ENCODE data around the gene OR7C1. TPM values are rescaled to one million over a fixed set of nuclear protein-coding genes. Genes with fewer than 3 reads are reported as not detected.
"Not testable (repeated sequence)": the region's sequence is repeated elsewhere in the genome, so short reads cannot be mapped to it uniquely, and the experiment has no call there.

OR7C1 gene
- total and polyA plus RNA-seq, 5 experiments from 2014 or later: not detected

DNA sequence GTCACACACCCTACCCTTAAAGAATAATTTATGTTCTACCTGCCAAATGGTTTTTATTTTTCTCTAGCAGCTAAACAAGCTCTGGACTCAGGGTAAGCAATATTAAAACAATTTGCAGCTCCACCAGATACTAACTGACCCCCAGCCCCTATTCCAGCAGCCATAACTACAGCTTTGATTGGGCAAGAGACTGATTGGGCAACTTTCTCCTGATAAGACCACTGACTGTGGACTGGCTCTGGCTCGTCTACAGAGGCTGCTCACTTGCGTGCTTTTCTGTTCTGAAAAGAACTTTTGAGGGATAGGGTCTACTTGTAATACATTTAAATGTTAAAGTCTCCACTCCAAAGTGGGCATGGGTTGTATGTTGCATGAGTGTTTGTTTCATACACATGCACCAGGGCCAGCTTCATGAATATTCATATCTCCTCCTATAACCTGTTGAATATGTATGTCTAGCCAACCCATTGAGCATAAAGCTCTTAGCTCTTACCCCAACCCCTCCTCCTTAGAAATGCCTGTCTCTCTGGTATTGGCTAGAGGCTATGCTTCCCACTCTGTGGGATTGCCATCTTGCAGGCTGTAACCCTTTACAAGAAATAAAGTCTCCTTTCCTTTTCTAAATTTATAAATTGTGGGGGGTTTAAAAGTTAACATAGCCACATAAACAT lies 19.9 kb downstream of the OR7C1 start:
- H3K36me3 Mint-ChIP-seq: no peaks in the 10 kb centered on the region
- H3K27ac Mint-ChIP-seq: peak overlapping the region in 1 of 10 donors; percentile 40
- ATAC-seq (no peak), DNase-seq (no peak)
- peaks cover 0 to 2% (median 0%) of the 10 kb centered on the region in 4 donors for H3K4me1 Mint-ChIP-seq
- H3K4me3 Mint-ChIP-seq: no peak overlapping the region
- H3K9me3 Mint-ChIP-seq: peaks cover 0 to 3% (median 0%) of the 10 kb centered on the region in 9 donors
- POLR2A ChIA-PET: no interaction called here
- peaks cover 0 to 6% (median 1%) of the 10 kb centered on the region in 5 donors for H3K27me3 Mint-ChIP-seq

DNA sequence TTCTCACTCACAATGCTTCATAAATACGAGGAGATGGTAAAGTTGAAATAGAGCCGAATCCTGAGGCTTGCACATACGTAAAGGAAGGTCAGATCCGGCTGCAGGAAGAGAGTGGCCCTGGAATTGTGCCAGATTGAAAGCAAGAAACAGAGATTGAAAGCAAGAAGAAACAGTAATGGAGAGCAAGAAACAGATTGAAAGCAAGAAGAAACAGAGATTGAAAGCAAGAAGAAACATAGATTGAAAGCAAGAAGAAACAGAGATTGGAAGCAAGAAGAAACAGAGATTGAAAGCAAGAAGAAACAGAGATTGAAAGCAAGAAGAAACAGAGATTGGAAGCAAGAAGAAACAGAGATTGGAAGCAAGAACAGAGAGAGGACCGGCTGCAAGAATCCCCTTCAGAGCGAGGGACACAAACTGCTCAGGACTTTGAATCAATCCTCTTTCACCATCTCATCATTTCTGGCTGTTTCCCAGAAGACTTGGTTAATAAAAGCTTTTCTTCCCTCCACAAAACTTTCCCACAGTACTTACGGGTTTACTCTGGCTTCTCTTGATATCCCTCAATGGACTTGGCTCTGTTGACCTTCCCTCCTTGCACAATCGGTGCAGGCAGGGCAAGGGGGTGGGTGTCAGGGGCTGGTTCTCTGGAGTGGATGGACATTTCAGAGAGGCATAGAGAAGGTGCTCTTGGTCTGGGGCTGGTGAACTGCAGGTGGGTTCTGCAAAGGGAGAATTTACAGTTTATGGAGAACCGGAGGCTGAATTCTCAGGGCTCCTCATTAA lies 25.5 kb downstream of the OR7C1 start:
- POLR2A ChIA-PET: no interaction called here
- no peaks in the 10 kb centered on the region for H3K36me3 Mint-ChIP-seq
- H3K4me1 Mint-ChIP-seq: peaks cover 0 to 8% (median 4%) of the 10 kb centered on the region in 4 donors
- DNase-seq: no peak
- peak overlapping the region in 1 of 10 donors; percentile 31 for H3K27ac Mint-ChIP-seq
- H3K27me3 Mint-ChIP-seq: peaks cover 0 to 6% (median 1%) of the 10 kb centered on the region in 5 donors
- peak overlapping the region in 1 of 10 donors; percentile 12 for H3K4me3 Mint-ChIP-seq
- no peaks in the 10 kb centered on the region for H3K9me3 Mint-ChIP-seq
- ATAC-seq: no peak

DNA sequence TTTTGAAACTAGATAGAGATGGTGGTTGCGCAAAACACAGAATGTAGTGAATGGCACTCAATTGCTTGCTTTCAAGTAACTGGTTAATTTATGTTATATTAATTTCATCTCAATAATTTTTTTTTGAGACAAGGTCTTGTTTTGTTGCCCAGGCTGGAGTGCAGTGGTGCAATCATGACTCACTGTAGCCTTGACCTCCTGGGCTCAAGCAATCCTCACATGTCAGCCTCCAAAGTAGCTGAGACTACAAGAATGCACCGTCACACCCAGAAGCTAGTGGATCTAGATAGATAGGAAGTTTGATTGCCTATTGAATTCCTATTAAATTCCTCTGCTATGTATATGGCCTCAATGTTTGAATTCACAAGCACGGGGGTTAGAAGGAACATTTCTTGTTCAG lies 30.2 kb downstream of the OR7C1 start:
- ATAC-seq (no peak), DNase-seq (no peak)
- no peaks in the 10 kb centered on the region for H3K36me3 Mint-ChIP-seq
- no peak overlapping the region for H3K27ac Mint-ChIP-seq
- no peaks in the 10 kb centered on the region for H3K9me3 Mint-ChIP-seq
- peaks cover 6 to 14% (median 11%) of the 10 kb centered on the region in 5 donors for H3K27me3 Mint-ChIP-seq
- peaks cover 0 to 8% (median 4%) of the 10 kb centered on the region in 4 donors for H3K4me1 Mint-ChIP-seq
- H3K4me3 Mint-ChIP-seq: no peak overlapping the region
- POLR2A ChIA-PET: no interaction called here

DNA sequence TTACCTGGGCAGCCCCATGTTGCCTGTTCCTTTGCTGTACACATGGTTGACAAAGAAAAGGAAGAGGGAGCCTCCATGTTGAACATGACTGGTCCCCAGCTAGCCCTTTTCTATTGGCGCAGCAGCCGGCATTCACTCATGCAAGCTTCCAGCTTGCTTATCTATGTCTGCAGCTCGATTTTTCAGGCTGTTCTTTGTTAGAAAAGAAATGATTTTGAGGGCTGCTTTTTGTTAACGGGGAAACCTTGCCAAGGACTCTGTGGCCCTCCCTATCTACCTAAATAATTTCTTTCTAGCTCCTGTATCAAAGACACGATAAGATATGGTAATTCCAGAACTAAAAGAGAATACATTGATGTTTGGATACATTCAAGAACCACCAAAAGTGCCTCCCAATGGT lies 36.2 kb downstream of the OR7C1 start:
- POLR2A ChIA-PET: no interaction called here
- peaks cover 13 to 42% (median 32%) of the 10 kb centered on the region in 5 donors for H3K27me3 Mint-ChIP-seq

DNA sequence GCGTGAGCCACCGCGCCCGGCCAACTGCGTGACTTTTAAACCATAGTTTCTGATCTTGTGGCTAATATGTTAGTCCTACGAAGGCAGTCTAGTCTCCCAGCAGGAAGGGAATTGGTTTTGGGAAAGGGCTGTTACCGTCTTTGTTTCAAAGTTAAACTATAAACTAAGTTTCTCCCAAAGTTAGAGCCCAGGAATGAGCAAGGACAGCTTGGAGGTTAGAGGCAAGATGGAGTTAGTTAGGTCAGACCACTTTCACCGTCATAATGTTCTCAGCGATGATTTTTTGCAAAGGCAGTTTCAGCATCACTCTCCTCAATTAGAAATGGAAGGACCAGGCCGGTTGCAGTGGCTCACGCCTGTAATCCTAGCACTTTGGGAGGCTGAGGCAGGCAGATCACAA lies 39.0 kb downstream of the OR7C1 start:
- peaks cover 0 to 2% (median 0%) of the 10 kb centered on the region in 9 donors for H3K9me3 Mint-ChIP-seq
- POLR2A ChIA-PET: no interaction called here
- DNase-seq: no peak
- no peaks in the 10 kb centered on the region for H3K36me3 Mint-ChIP-seq
- peaks cover 13 to 32% (median 28%) of the 10 kb centered on the region in 5 donors for H3K27me3 Mint-ChIP-seq
- H3K27ac Mint-ChIP-seq: peak overlapping the region in 1 of 10 donors; percentile 4
- H3K4me3 Mint-ChIP-seq: no peak overlapping the region
- peaks cover 0 to 6% (median 0%) of the 10 kb centered on the region in 4 donors for H3K4me1 Mint-ChIP-seq
- ATAC-seq: no peak

More for the DNA sequence above, 36.2 kb downstream of the OR7C1 start:
- ATAC-seq: no peak
- Mint-ChIP-seq H3K4me3 (no peak overlapping the region), H3K9me3 (no peaks in the 10 kb centered on the region), H3K36me3 (no peaks in the 10 kb centered on the region), H3K4me1 (peaks cover 0 to 6% (median 1%) of the 10 kb centered on the region in 4 donors), H3K27ac (no peak overlapping the region)
- DNase-seq: no peak

DNA sequence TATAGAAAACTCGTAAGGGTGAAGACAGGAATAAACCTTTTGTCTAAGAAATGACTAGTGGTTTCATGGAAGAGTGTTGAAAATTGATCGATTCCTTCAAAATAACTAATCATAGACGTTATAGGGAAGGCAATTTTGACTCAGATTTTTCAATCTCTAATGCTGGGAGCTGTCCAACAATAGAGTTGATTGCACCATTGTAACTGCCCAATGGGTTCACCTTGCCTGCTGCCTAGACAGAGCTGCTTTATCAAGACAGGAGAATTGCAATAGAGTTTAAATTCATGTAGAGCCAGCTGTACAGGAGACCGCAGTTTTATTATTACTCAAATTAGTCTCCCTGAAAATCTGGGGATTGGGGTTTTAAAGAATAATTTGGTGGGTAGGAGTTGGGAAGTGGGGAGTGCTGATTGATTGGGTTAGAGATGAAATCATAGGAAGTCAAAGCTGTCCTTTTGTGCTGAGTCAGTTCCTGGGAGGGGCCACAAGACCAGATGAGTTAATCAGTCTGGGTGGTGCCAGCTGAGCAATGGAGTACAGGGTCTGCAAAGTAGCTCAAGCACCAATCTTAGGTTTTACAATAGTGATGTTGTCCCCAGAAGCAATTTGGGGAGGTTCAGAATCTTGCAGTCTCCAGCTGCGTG lies 39.8 kb downstream of the OR7C1 start:
- no peak overlapping the region for H3K4me3 Mint-ChIP-seq
- H3K27me3 Mint-ChIP-seq: peaks cover 13 to 32% (median 24%) of the 10 kb centered on the region in 5 donors
- POLR2A ChIA-PET: no interaction called here
- ATAC-seq (no peak), DNase-seq (no peak)
- peaks cover 0 to 2% (median 0%) of the 10 kb centered on the region in 9 donors for H3K9me3 Mint-ChIP-seq
- H3K27ac Mint-ChIP-seq: no peak overlapping the region
- no peaks in the 10 kb centered on the region for H3K36me3 Mint-ChIP-seq
- H3K4me1 Mint-ChIP-seq: peaks cover 0 to 6% (median 0%) of the 10 kb centered on the region in 4 donors

DNA sequence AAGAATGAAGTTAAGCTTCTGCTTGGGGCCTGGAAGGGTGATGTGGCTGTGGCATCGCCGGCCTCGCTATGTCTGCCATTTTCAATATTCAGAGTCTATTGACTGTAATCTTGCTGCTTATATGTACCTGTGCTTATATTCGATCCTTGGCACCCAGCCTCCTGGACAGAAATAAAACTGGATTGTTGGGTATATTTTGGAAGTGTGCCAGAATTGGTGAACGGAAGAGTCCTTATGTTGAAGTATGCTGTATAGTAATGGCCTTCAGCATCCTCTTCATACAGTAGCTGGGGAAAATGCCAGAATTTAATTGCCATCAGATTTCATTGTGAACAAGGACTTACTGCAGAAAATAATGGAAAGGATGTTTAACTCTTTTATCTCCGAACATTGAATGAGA lies 42.7 kb downstream of the OR7C1 start:
- POLR2A ChIA-PET: not testable (repeated sequence)

DNA sequence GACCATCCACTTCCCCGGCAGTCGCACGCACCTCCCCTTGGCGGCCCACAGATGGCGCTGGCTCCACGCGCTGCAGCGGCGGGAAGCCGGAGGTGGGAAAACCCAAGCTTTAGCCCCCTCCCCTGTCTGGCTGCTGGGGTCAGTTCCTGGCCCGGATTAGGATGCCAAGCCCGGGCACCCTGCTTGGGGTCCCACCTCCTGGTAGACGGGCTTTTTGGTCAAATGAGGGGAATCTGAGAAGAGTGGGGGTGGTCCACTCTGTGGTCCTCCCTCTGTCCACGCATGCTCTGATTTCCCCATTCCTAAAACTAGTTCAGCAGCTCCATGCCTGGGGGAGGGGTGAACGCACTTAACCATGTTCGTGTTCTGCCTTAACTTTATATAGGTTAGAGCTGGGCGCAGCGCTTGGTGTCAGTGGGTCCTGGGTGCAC lies 48.5 kb downstream of the OR7C1 start:
- POLR2A ChIA-PET: interaction anchor here (0.6 kb wide), 1 partner anchor 95 kb away, joined by 3 read pairs; no protein-coding TSS in a partner anchor
- Mint-ChIP-seq H3K4me3 (peak overlapping the region in 2 of 10 donors; percentile 23 to 30), H3K9me3 (peaks cover 0 to 15% (median 3%) of the 10 kb centered on the region in 9 donors), H3K4me1 (peaks cover 3 to 39% (median 15%) of the 10 kb centered on the region in 4 donors), H3K27ac (peak overlapping the region in 2 of 10 donors; percentile 19 to 49), H3K36me3 (peaks cover 0 to 3% (median 0%) of the 10 kb centered on the region in 3 donors), H3K27me3 (peaks cover 5 to 36% (median 11%) of the 10 kb centered on the region in 5 donors)
- DNase-seq (peak in 4 of 10 donors; percentile 3 to 13 (median 8)), ATAC-seq (no peak)

More for the DNA sequence above, 42.7 kb downstream of the OR7C1 start:
- peaks cover 0 to 13% (median under 1%) of the 10 kb centered on the region in 4 donors for H3K4me1 Mint-ChIP-seq
- not testable (repeated sequence) for H3K4me3 Mint-ChIP-seq, H3K36me3 Mint-ChIP-seq, DNase-seq, ATAC-seq, H3K27ac Mint-ChIP-seq
- peaks cover 0 to 13% (median 3%) of the 10 kb centered on the region in 9 donors for H3K9me3 Mint-ChIP-seq
- H3K27me3 Mint-ChIP-seq: peaks cover 7 to 16% (median 9%) of the 10 kb centered on the region in 5 donors

DNA sequence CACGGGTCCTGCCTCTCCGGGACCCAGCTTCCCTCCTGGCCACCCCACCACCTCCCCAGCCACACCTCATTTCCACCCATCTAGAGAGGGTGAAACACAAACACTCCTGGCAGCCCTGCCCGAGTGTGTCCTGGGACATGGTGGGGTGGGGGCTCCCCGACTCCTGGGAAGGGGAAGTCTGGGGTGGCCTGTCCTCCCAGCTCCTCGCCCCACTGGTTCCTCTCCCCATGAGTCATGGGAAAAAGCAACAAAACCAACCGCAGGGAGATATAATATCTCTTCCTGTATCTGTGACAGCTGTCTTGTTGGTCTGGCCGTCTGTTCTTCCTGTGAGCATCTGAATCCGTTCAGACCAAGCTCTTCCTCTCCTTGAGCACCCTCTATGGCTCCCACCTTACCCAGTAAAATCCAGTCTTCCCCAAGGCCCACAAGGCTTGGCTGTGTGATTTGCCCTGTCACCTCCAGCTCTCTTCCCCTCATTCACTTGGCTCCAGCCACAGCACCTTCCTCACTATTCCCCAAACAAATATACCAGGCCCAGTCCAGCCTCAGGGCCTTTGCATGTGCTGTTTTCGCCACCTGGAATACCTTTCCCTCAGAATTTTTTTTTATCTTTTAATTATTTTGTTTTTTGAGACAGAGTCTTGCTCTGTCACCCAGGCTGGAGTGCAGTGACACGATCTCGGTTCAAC lies 49.7 kb downstream of the OR7C1 start:
- Mint-ChIP-seq H3K9me3 (peaks cover 0 to 15% (median 3%) of the 10 kb centered on the region in 9 donors), H3K27me3 (peaks cover 5 to 44% (median 15%) of the 10 kb centered on the region in 5 donors), H3K27ac (peak overlapping the region in 3 of 10 donors; percentile 3 to 72 (median 67)), H3K4me3 (peak overlapping the region in 1 of 10 donors; percentile 65), H3K4me1 (peaks cover 3 to 42% (median 15%) of the 10 kb centered on the region in 4 donors)
- H3K36me3 Mint-ChIP-seq, POLR2A ChIA-PET, DNase-seq, ATAC-seq: not testable (repeated sequence)

DNA sequence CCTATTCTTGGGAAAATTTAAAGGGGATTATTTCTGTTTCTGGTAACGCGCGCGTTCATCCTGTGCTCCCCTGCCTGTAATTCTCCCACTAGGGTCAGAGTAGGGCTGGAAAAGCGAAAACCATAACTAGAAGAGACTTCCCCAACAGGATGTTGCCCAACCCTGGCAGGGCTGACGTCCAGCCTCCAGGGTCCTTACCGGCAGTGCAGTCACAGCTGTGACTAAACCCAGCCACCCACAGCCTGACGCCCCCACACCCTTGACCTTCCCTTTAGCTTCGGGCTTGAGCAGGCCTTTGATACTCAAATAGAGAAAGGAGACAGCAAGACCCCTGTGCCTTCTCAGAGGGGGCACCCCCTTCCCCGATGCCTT lies 50.3 kb downstream of the OR7C1 start:
- peak overlapping the region in 2 of 10 donors; percentile 3 to 72 for H3K27ac Mint-ChIP-seq
- POLR2A ChIA-PET, H3K36me3 Mint-ChIP-seq, DNase-seq, ATAC-seq: not testable (repeated sequence)
- peaks cover 5 to 46% (median 15%) of the 10 kb centered on the region in 5 donors for H3K27me3 Mint-ChIP-seq
- peaks cover 0 to 15% (median 3%) of the 10 kb centered on the region in 9 donors for H3K9me3 Mint-ChIP-seq
- peaks cover 3 to 42% (median 15%) of the 10 kb centered on the region in 4 donors for H3K4me1 Mint-ChIP-seq
- peak overlapping the region in 1 of 10 donors; percentile 65 for H3K4me3 Mint-ChIP-seq

DNA sequence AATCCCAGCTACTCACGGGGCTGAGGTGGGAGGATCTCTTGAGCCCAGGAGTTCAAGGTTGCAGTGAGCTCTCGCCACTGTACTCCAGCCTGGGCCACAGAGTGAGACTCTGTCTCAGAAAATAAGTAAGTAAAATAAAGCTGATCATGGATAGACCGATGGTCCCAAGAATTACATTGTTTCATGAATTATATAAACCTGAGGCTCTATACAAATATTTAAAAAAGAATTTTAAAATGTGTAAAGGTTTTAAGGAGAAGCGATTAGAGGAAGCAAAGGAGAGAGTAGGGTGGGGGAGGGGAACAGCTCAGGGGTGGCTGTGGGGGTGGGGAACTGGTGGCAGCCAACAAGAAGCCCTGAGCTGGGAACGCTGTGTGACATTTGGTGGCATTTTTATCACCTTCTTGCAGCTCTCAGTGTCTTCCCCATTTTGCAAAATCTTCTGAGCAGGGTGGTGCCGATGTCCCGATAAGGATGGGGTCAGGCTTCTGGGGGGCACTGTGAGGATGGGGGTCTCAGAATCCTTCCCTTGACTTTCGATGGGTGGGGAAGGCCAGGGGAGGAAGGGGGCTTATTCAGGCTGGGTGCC lies 51.5 kb downstream of the OR7C1 start:
- ATAC-seq, H3K27ac Mint-ChIP-seq, POLR2A ChIA-PET, DNase-seq, H3K4me3 Mint-ChIP-seq, H3K36me3 Mint-ChIP-seq: not testable (repeated sequence)
- H3K27me3 Mint-ChIP-seq: peaks cover 10 to 54% (median 15%) of the 10 kb centered on the region in 5 donors
- peaks cover 3 to 39% (median 15%) of the 10 kb centered on the region in 4 donors for H3K4me1 Mint-ChIP-seq
- peaks cover 0 to 12% (median 2%) of the 10 kb centered on the region in 9 donors for H3K9me3 Mint-ChIP-seq

Data from naive thymus-derived CD8-positive, alpha-beta T cell (primary cell).